ENCODE measurements around the gene VBP1. TPM values are rescaled to one million over a fixed set of nuclear protein-coding genes. Genes with fewer than 3 reads are reported as not detected.

Gene VBP1
- total RNA-seq, 1 experiment from 2014 or later: 77.3 TPM

DNA sequence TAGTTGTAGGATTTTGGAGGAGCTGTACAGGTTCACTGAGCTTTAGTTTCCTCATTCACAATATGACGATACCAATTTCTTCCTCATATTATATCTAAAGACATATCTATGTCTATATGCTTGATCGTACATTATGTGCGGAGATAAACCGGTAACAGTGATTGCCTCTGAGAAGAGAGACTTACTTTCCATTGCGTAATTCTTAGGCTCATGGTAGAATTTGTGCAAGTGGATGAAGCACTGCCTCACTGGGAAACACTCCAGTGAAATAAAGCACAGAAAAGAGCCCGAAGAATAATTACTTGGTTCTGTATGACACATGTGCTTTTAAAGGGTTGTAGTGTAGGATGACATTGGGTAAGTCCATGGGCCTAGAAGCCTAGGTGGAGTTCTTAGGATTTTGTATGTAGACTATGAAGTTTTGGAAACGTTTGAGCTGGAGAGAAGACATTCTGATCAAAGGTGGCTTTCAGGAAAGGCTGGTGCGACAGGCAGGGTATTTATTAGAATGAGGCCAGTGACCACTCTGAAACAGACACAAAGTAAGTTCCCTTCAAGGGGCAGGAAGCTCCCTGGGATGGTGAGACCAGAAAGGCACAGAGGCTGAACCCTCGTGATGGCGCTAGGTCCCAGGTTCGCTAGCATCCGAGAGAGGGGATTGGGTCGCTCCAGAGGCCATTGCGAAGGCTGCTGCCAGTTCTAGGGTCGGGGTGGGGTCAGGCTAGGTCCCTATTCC, 649 bp upstream of the VBP1 start:
- H3K79me2 ChIP-seq (ENCODE audit: insufficient read depth, low read length): peaks cover 42% of the 10 kb centered on the region
- TF ChIP-seq EZH2phosphoT487 (IDR thresholded peaks at IDR 0.05; ENCODE audit: borderline replicate concordance): no peak
- no peak for TF ChIP-seq ELF1 (IDR thresholded peaks at IDR 0.05; ENCODE audit: borderline replicate concordance, low read depth)
- TF ChIP-seq CEBPB (IDR thresholded peaks at IDR 0.05; ENCODE audit: low read depth): peak; percentile 39; the same call in 1 of the 2 replicates
- no peak for TF ChIP-seq FOSL1 (IDR thresholded peaks at IDR 0.05; ENCODE audit: low read depth)
- TF ChIP-seq EZH2 (IDR thresholded peaks at IDR 0.05): no peak
- no peak for TF ChIP-seq SP1 (IDR thresholded peaks at IDR 0.05; ENCODE audit: low read depth)
- TF ChIP-seq SRF (IDR thresholded peaks at IDR 0.05; ENCODE audit: low read depth): no peak
- H4K20me1 ChIP-seq (ENCODE audit: insufficient read depth): no peaks in the 10 kb centered on the region
- TSS peak; percentile 82 for BruUV-seq (replicated peaks)
- intact Hi-C loops (cut with micrococcal nuclease): no loop called here
- no peaks in the 10 kb centered on the region for H3K9me2 ChIP-seq (ENCODE audit: insufficient read depth)
- peak overlapping the region; percentile 67 for H3K27ac ChIP-seq (ENCODE audit: low read depth, low read length)
- H3K4me3 ChIP-seq (replicated peaks in 1 of 2; ENCODE audit: low read depth in 1 of 2, low read length in 2 of 2): peak overlapping the region; percentile 64 to 78
- peaks cover 0 to 14% of the 10 kb centered on the region in 2 experiments; a peak in 2 of 4 replicates for H3K4me1 ChIP-seq (ENCODE audit: control insufficient read depth in 1 of 2, insufficient read depth in 2 of 2, low read length in 2 of 2)
- ChIA-PET RAD21 (ENCODE audit: low non-redundant PET in 1 of 2, low total read pairs in 2 of 2, uncharacterized antibody in 2 of 2, unreplicated experiment in 2 of 2) (no interaction called here), POLR2A (interaction anchor here (1.6 kb wide), 1 partner anchor 10 kb away, joined by 6 read pairs; no protein-coding TSS in a partner anchor), CTCF (interaction anchor here (0.8 to 1.7 kb wide), 3 partner anchors 11 to 298 kb away, joined by 3 to 13 read pairs (median 4); no protein-coding TSS in a partner anchor)
- no peaks in the 10 kb centered on the region for H3K27me3 ChIP-seq (ENCODE audit: insufficient read depth, low read length)
- no peaks in the 10 kb centered on the region for H3K36me3 ChIP-seq (ENCODE audit: control insufficient read depth in 1 of 2, insufficient read depth in 2 of 2, low read length in 2 of 2)
- peak overlapping the region; percentile 87 for H3K9ac ChIP-seq (ENCODE audit: low read length)
- peak overlapping the region; percentile 80 for H3K4me2 ChIP-seq (ENCODE audit: low read length)
- peak; percentile 46 for ATAC-seq
- no peak overlapping the region for H2AFZ ChIP-seq (ENCODE audit: low read depth, low read length, poor library complexity, severe bottlenecking)
- DNase-seq (ENCODE audit: low read depth, low spot score): no peak
- no peaks in the 10 kb centered on the region for H3K9me3 ChIP-seq (ENCODE audit: control insufficient read depth in 1 of 2, insufficient read depth in 1 of 2, low read depth in 1 of 2, low read length in 2 of 2)

DNA sequence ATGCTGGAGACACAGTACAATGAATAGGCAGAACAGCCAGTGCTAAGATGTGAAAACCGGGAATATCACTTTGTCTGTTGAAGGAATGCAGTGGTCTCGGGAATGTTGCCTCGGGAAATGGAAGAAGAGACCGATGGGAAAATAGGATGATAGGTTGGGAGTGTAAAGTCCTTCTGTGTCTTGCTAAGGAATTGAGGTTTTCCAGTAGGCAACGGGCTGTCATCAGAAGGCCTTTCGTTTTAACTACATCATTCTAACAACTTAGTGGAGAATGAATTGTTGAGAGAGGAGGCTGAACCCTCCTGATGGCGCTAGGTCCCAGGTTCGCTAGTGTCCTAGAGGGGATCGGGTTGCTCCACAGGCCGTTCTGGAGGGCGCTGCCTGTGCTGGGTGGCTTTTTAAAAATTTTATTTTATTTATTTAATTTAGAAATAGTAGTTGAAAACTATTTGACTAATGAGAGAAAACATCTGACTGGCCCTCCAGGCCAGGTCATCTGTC, 730 bp downstream of the VBP1 start:
- RAD21 ChIA-PET (ENCODE audit: low non-redundant PET in 1 of 2, low total read pairs in 2 of 2, uncharacterized antibody in 2 of 2, unreplicated experiment in 2 of 2): no interaction called here
- intact Hi-C loops (cut with micrococcal nuclease): no loop called here
- TF ChIP-seq TCF7L2 (IDR thresholded peaks at IDR 0.05; ENCODE audit: borderline replicate concordance, extremely low read depth, insufficient read depth, insufficient read length) (no peak), CBX3 (IDR thresholded peaks at IDR 0.05; ENCODE audit: low read depth) (no peak), POLR2AphosphoS5 (IDR thresholded peaks at IDR 0.05; ENCODE audit: low read depth, low read length) (no peak), RAD21 (IDR thresholded peaks at IDR 0.05; ENCODE audit: low read depth) (no peak), REST (IDR thresholded peaks at IDR 0.05; ENCODE audit: low read depth) (no peak), SP1 (IDR thresholded peaks at IDR 0.05; ENCODE audit: low read depth) (no peak), JUND (IDR thresholded peaks at IDR 0.05) (no peak), ZFX (IDR thresholded peaks at IDR 0.05) (no peak)
- TF ChIP-seq, protein P1, sequence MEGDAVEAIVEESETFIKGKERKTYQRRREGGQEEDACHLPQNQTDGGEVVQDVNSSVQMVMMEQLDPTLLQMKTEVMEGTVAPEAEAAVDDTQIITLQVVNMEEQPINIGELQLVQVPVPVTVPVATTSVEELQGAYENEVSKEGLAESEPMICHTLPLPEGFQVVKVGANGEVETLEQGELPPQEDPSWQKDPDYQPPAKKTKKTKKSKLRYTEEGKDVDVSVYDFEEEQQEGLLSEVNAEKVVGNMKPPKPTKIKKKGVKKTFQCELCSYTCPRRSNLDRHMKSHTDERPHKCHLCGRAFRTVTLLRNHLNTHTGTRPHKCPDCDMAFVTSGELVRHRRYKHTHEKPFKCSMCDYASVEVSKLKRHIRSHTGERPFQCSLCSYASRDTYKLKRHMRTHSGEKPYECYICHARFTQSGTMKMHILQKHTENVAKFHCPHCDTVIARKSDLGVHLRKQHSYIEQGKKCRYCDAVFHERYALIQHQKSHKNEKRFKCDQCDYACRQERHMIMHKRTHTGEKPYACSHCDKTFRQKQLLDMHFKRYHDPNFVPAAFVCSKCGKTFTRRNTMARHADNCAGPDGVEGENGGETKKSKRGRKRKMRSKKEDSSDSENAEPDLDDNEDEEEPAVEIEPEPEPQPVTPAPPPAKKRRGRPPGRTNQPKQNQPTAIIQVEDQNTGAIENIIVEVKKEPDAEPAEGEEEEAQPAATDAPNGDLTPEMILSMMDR (IDR thresholded peaks at IDR 0.05 in 2 of 3, conservative IDR thresholded peaks at IDR 0.05 in 1 of 3; ENCODE audit: borderline replicate concordance in 1 of 3, insufficient read depth in 1 of 3, low read depth in 2 of 3, low read length in 2 of 3): no peak

More for the DNA sequence above, 730 bp downstream of the VBP1 start:
- H3K4me1 ChIP-seq (ENCODE audit: control insufficient read depth in 1 of 2, insufficient read depth in 2 of 2, low read length in 2 of 2): peaks cover 0 to 14% of the 10 kb centered on the region in 2 experiments; a peak in 2 of 4 replicates
- no peaks in the 10 kb centered on the region for H4K20me1 ChIP-seq (ENCODE audit: insufficient read depth)
- no TSS peak for BruUV-seq (replicated peaks)
- DNase-seq (ENCODE audit: low read depth, low spot score) (no peak), ATAC-seq (no peak)
- H3K9ac ChIP-seq (ENCODE audit: low read length): peak overlapping the region; percentile 87
- peaks cover 56% of the 10 kb centered on the region for H3K79me2 ChIP-seq (ENCODE audit: insufficient read depth, low read length)
- no peak overlapping the region for H2AFZ ChIP-seq (ENCODE audit: low read depth, low read length, poor library complexity, severe bottlenecking)
- H3K9me2 ChIP-seq (ENCODE audit: insufficient read depth): no peaks in the 10 kb centered on the region
- peak overlapping the region; percentile 74 for H3K4me2 ChIP-seq (ENCODE audit: low read length)
- CTCF ChIA-PET: interaction anchor here (0.6 to 1.7 kb wide), 4 partner anchors 9 to 299 kb away, joined by 3 to 13 read pairs (median 4); no protein-coding TSS in a partner anchor
- POLR2A ChIA-PET: interaction anchor here (1.6 kb wide), 1 partner anchor 9 kb away, joined by 6 read pairs; no protein-coding TSS in a partner anchor
- H3K36me3 ChIP-seq (ENCODE audit: control insufficient read depth in 1 of 2, insufficient read depth in 2 of 2, low read length in 2 of 2): no peaks in the 10 kb centered on the region
- H3K27ac ChIP-seq (ENCODE audit: low read depth, low read length): peak overlapping the region; percentile 67
- no peaks in the 10 kb centered on the region for H3K27me3 ChIP-seq (ENCODE audit: insufficient read depth, low read length)
- H3K9me3 ChIP-seq (ENCODE audit: control insufficient read depth in 1 of 2, insufficient read depth in 1 of 2, low read depth in 1 of 2, low read length in 2 of 2): no peaks in the 10 kb centered on the region
- peak overlapping the region; percentile 64 to 78 for H3K4me3 ChIP-seq (replicated peaks in 1 of 2; ENCODE audit: low read depth in 1 of 2, low read length in 2 of 2)
